ENCODE measurements around the gene FHIT.

Gene FHIT

GRCh38 chr3:60133269-60134162 is 1117.7 kb downstream of the FHIT start:
- H3K4me3 ChIP-seq (ENCODE audit: low read depth, low read length), result no peak overlapping the region
- no peak for TF ChIP-seq CTCF (IDR thresholded peaks at IDR 0.05; ENCODE audit: borderline replicate concordance, insufficient read depth, low read depth, low read length)

- H3K4me3 ChIP-seq (ENCODE audit: low read depth, low read length), result no peak overlapping the region
- TF ChIP-seq CTCF (IDR thresholded peaks at IDR 0.05; ENCODE audit: borderline replicate concordance, insufficient read depth, low read depth, low read length), result no peak
Measured at GRCh38 chr3:60131618-60132017, 1119.6 kb downstream of the FHIT start.

GRCh38 chr3:60126511-60127304 is 1124.5 kb downstream of the FHIT start:
- TF ChIP-seq CTCF (IDR thresholded peaks at IDR 0.05; ENCODE audit: borderline replicate concordance, insufficient read depth, low read depth, low read length), result no peak
- H3K4me3 ChIP-seq (ENCODE audit: low read depth, low read length), result no peak overlapping the region

GRCh38 chr3:60125686-60126085 is 1125.6 kb downstream of the FHIT start:
- no peak overlapping the region for H3K4me3 ChIP-seq (ENCODE audit: low read depth, low read length)
- no peak for TF ChIP-seq CTCF (IDR thresholded peaks at IDR 0.05; ENCODE audit: borderline replicate concordance, insufficient read depth, low read depth, low read length)

GRCh38 chr3:60120245-60120644 is 1131.0 kb downstream of the FHIT start:
- TF ChIP-seq CTCF (IDR thresholded peaks at IDR 0.05; ENCODE audit: borderline replicate concordance, insufficient read depth, low read depth, low read length), result no peak
- no peak overlapping the region for H3K4me3 ChIP-seq (ENCODE audit: low read depth, low read length)

- TF ChIP-seq CTCF (IDR thresholded peaks at IDR 0.05; ENCODE audit: borderline replicate concordance, insufficient read depth, low read depth, low read length), result no peak
- H3K4me3 ChIP-seq (ENCODE audit: low read depth, low read length), result no peak overlapping the region
Measured at GRCh38 chr3:60114191-60114590, 1137.1 kb downstream of the FHIT start.
